Measurements from ENCODE around the gene DCTN2. TPM values are rescaled to one million over a fixed set of nuclear protein-coding genes. Genes with fewer than 3 reads are reported as not detected.

Gene DCTN2
- total and polyA plus RNA-seq, 2 donors (not counting 3 experiments of a cell fraction or from before 2014, with no cell fraction given), result 146 to 161 TPM

DNA sequence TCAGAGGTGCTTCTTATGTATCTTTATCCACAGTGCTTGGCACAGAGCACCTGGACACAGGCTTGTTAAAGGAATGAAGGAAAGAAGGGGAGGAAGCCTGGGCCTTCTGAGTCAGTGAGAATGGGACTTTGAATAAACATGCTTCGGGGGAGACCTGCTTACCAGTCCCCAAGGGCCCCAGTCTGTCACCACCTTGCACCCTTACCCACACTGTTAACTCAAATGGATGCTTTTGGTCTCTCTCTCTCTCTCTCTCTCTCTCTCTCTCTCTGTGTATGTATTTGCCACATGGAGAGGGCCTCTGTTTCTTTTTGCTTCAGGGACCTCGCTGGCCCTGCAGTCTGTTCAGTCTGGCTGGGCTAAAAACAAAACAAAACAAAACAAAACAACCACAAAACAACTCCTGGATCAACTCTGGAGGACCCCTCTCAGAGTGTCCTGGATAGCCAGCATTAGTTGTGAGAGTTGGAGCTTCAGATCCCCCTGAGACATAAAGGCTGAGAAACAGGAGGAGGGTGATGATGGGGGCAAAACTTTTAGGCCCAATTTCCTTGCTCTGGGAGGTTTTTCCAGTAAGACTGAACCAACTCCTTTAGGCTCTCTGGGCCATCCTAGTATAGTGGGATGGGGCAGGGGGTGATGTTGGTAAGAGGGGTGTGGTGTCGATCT, 4.8 kb upstream of the DCTN2 start:
- no peaks in the 10 kb centered on the region for H3K4me1 ChIP-seq (ENCODE audit: control insufficient read depth, extremely low read depth, insufficient read depth, low read length)
- H2AFZ ChIP-seq (ENCODE audit: low read depth, low read length), result no peak overlapping the region
- H3K4me3 ChIP-seq (replicated peaks in 1 of 3; ENCODE audit: insufficient read depth in 1 of 3, low read depth in 1 of 3, low read length in 3 of 3), result no peak overlapping the region
- intact Hi-C loops (cut with micrococcal nuclease), result no loop called here
- peaks cover 51 to 52% of the 10 kb centered on the region in 2 experiments for H3K27me3 ChIP-seq (ENCODE audit: control insufficient read depth in 2 of 2, insufficient read depth in 2 of 2, low read length in 2 of 2)
- ChIA-PET CTCF (interaction anchor here (2.0 kb wide), 1 partner anchor 32 kb away, joined by 6 read pairs; no protein-coding TSS in a partner anchor), POLR2A (no interaction called here)
- no peaks in the 10 kb centered on the region for H4K20me1 ChIP-seq (replicated peaks; ENCODE audit: control insufficient read depth, extremely low read depth, insufficient read depth, low read length)
- H3K79me2 ChIP-seq (ENCODE audit: control insufficient read depth, insufficient read depth, low read length), result peaks cover under 1% of the 10 kb centered on the region
- DNase-seq (ENCODE audit: low read depth, low spot score) (no peak), FAIRE-seq (no peak)
- BruUV-seq (replicated peaks), result no TSS peak
- TF ChIP-seq GATA2 (IDR thresholded peaks at IDR 0.05; ENCODE audit: insufficient read depth, insufficient read length, low read depth, low read length) (no peak), JUN (IDR thresholded peaks at IDR 0.05; ENCODE audit: borderline replicate concordance, insufficient read depth, insufficient read length, low read depth) (no peak), POLR2AphosphoS5 (IDR thresholded peaks at IDR 0.05; ENCODE audit: insufficient read depth, low read depth, low read length) (no peak), EZH2 (IDR thresholded peaks at IDR 0.05; ENCODE audit: borderline replicate concordance, low read depth, low read length, severe bottlenecking) (no peak), POLR2A (IDR thresholded peaks at IDR 0.05; ENCODE audit: low read depth, low read length) (no peak), MYC (IDR thresholded peaks at IDR 0.05; ENCODE audit: low read depth, low read length) (no peak), FOS (IDR thresholded peaks at IDR 0.05; ENCODE audit: borderline replicate concordance, insufficient read depth, low read length) (no peak), CTCF (IDR thresholded peaks at IDR 0.05; ENCODE audit: extremely low read depth in 1 of 2, insufficient read depth in 1 of 2, low read depth in 1 of 2, low read length in 2 of 2) (no peak)
- TF ChIP-seq, protein P1, sequence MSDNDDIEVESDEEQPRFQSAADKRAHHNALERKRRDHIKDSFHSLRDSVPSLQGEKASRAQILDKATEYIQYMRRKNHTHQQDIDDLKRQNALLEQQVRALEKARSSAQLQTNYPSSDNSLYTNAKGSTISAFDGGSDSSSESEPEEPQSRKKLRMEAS (IDR thresholded peaks at IDR 0.05; ENCODE audit: insufficient read depth, insufficient read length), result no peak
- no peaks in the 10 kb centered on the region for H3K9me3 ChIP-seq (replicated peaks; ENCODE audit: control insufficient read depth, insufficient read depth, low read length)
- dilution Hi-C loops (cut with MboI; ENCODE audit: extremely low pct_ligation_motif_present, low sequenced_read_pairs), result no loop called here
- no peaks in the 10 kb centered on the region for H3K9me1 ChIP-seq (replicated peaks; ENCODE audit: control insufficient read depth, extremely low read depth, insufficient read depth, low read length)
- H3K27ac ChIP-seq (ENCODE audit: insufficient read depth, low read depth, low read length), result no peak overlapping the region
- no peaks in the 10 kb centered on the region for H3K36me3 ChIP-seq (ENCODE audit: control insufficient read depth in 2 of 2, extremely low read depth in 1 of 2, insufficient read depth in 2 of 2, low read length in 2 of 2)
- H3K9ac ChIP-seq (replicated peaks; ENCODE audit: extremely low read depth, insufficient read depth, low read length), result no peak overlapping the region
- no peak overlapping the region for H3K4me2 ChIP-seq (ENCODE audit: insufficient read depth, low read length)

Measured in endothelial cell of umbilical vein (primary cell).